NCI-H526 treated with DMSO at 0.1 percent for 48 hours (cell line): ENCODE measurements around the gene ZBTB14.

Experiments used
- DNase-seq: peaks from one replicate; lab custom pipeline; 2025; lab: John Stamatoyannopoulos, UW

Gene ZBTB14

GRCh38 chr18:5295231-5295920 lies at the start of gene ZBTB14:
Gene ZBTB14, minus strand, starts transcription at chr18:5295726. Its CDS starts 2,480 bp downstream, at chr18:5293246.
- peak; percentile 24 for DNase-seq

GRCh38 chr18:5339202-5339834 lies 43.8 kb upstream of the ZBTB14 start:
- no peak for DNase-seq

GRCh38 chr18:5334456-5335075 lies 39.0 kb upstream of the ZBTB14 start:
- DNase-seq: no peak

- no peak for DNase-seq
These were observed 22.7 kb upstream of the ZBTB14 start for GRCh38 chr18:5318061-5318700.

- no peak for DNase-seq
These were observed 21.7 kb upstream of the ZBTB14 start for GRCh38 chr18:5317186-5317585.

GRCh38 chr18:5315838-5316237 lies 20.3 kb upstream of the ZBTB14 start:
- no peak for DNase-seq

- DNase-seq: no peak
These were observed 15.9 kb upstream of the ZBTB14 start for GRCh38 chr18:5311301-5311989.

- no peak for DNase-seq
These were observed 14.5 kb upstream of the ZBTB14 start for GRCh38 chr18:5309888-5310470.

- no peak for DNase-seq
These were observed 10.3 kb upstream of the ZBTB14 start for GRCh38 chr18:5305835-5306234.

GRCh38 chr18:5304232-5304631 lies 8.7 kb upstream of the ZBTB14 start:
- no peak for DNase-seq

GRCh38 chr18:5303636-5304035 lies 8.1 kb upstream of the ZBTB14 start:
- DNase-seq: no peak

GRCh38 chr18:5302606-5303005 lies 7.1 kb upstream of the ZBTB14 start:
- DNase-seq: no peak

GRCh38 chr18:5300476-5301010 lies 5.0 kb upstream of the ZBTB14 start:
- DNase-seq: no peak

GRCh38 chr18:5298156-5298852 lies 2.8 kb upstream of the ZBTB14 start:
- DNase-seq: no peak

GRCh38 chr18:5297597-5297996 lies 2.1 kb upstream of the ZBTB14 start:
- DNase-seq: no peak

- peak; percentile 49 for DNase-seq
These were observed 1.3 kb upstream of the ZBTB14 start for GRCh38 chr18:5296706-5297320.

- DNase-seq: peak; percentile 75
These were observed 617 bp upstream of the ZBTB14 start for GRCh38 chr18:5295981-5296705.

- peak; percentile 46 for DNase-seq
These were observed 882 bp downstream of the ZBTB14 start for GRCh38 chr18:5294457-5295230.

GRCh38 chr18:5294113-5294456 lies 1.4 kb downstream of the ZBTB14 start:
- DNase-seq: no peak
